ENCODE measurements around the gene LIN54.
A peak's percentile ranks its signal among the peaks of the same experiment; 100 is the strongest.

LIN54 gene

GRCh38 chr4:82947498-82947897 lies 63.1 kb downstream of the LIN54 start:
- DNase-seq (ENCODE audit: low spot score) = peak; percentile 24
- no peak for TF ChIP-seq CTCF (IDR thresholded peaks at IDR 0.05; ENCODE audit: extremely low read depth, insufficient read depth, missing control alignments)
- in situ Hi-C loops (cut with MboI; ENCODE audit: low pct_unique_long_range_greater_than_20kb, low sequenced_read_pairs, unreplicated experiment) = no loop called here

- in situ Hi-C loops (cut with MboI; ENCODE audit: low pct_unique_long_range_greater_than_20kb, low sequenced_read_pairs, unreplicated experiment) = no loop called here
- DNase-seq (ENCODE audit: low spot score) = no peak
- no peak for TF ChIP-seq CTCF (IDR thresholded peaks at IDR 0.05; ENCODE audit: extremely low read depth, insufficient read depth, missing control alignments)
These were observed 71.2 kb downstream of the LIN54 start for GRCh38 chr4:82939414-82939813.

GRCh38 chr4:82934441-82934840 lies 76.2 kb downstream of the LIN54 start:
- no peak for DNase-seq (ENCODE audit: low spot score)
- in situ Hi-C loops (cut with MboI; ENCODE audit: low pct_unique_long_range_greater_than_20kb, low sequenced_read_pairs, unreplicated experiment) = no loop called here
- TF ChIP-seq CTCF (IDR thresholded peaks at IDR 0.05; ENCODE audit: extremely low read depth, insufficient read depth, missing control alignments) = no peak

GRCh38 chr4:82930848-82931755 lies 79.5 kb downstream of the LIN54 start:
- DNase-seq (ENCODE audit: low spot score) = no peak
- no peak for TF ChIP-seq CTCF (IDR thresholded peaks at IDR 0.05; ENCODE audit: extremely low read depth, insufficient read depth, missing control alignments)
- in situ Hi-C loops (cut with MboI; ENCODE audit: low pct_unique_long_range_greater_than_20kb, low sequenced_read_pairs, unreplicated experiment) = no loop called here

- DNase-seq (ENCODE audit: low spot score) = no peak
- no peak for TF ChIP-seq CTCF (IDR thresholded peaks at IDR 0.05; ENCODE audit: extremely low read depth, insufficient read depth, missing control alignments)
- in situ Hi-C loops (cut with MboI; ENCODE audit: low pct_unique_long_range_greater_than_20kb, low sequenced_read_pairs, unreplicated experiment) = no loop called here
These were observed 88.8 kb downstream of the LIN54 start for GRCh38 chr4:82921795-82922194.

- no peak for DNase-seq (ENCODE audit: low spot score)
- TF ChIP-seq CTCF (IDR thresholded peaks at IDR 0.05; ENCODE audit: extremely low read depth, insufficient read depth, missing control alignments) = no peak
- in situ Hi-C loops (cut with MboI; ENCODE audit: low pct_unique_long_range_greater_than_20kb, low sequenced_read_pairs, unreplicated experiment) = no loop called here
These were observed 91.2 kb downstream of the LIN54 start for GRCh38 chr4:82919386-82919785.

All from GM13977 (cell line).